T-cell (primary cell): ENCODE data around the gene ADCY6. TPM values are rescaled to one million over a fixed set of nuclear protein-coding genes. Genes with fewer than 3 reads are reported as not detected.

Experiments used
- ATAC-seq, 4 experiments: fragments of 200-7000 bp in 3 of 4; fragments of 150-1000 bp in 1 of 4; cut with Tn5 transposase; replicated peaks in 1 of 4; 1 replicate in 3 of 4; 2 replicates in 1 of 4; pipeline ENCODE4 v1.10.0; 2021; ENCODE audit warnings: moderate library complexity in 3 of 4, mild to moderate bottlenecking in 2 of 4, moderate number of reproducible peaks in 1 of 4
- CTCF ChIA-PET, 2 donors: fragments of 300-600 bp; sonication (Branson Sonifier 250); formaldehyde crosslinking; loops; one replicate each; lab custom pipeline; 2022; ENCODE audit warnings: antibody characterized with exemption in 2 of 2; lab: Charles Lee
- POLR2A ChIA-PET, 2 donors: fragments of 300-600 bp; sonication (Branson Sonifier 250); formaldehyde crosslinking; loops; one replicate each; lab custom pipeline; 2022; ENCODE audit warnings: antibody characterized with exemption in 2 of 2; lab: Charles Lee
- DNase-seq, 35 experiments: peaks; one replicate each; pipeline versions ENCODE4 v3.0.0 to v3.0.0-alpha.2; 2013 to 2023
- H3K27ac ChIP-seq: one replicate; pipeline ENCODE4 v1.5.1; 2013; ENCODE audit warnings: low read length
- H3K27me3 ChIP-seq, 2 experiments: replicated peaks in 1 of 2; 1 replicate in 1 of 2; 2 replicates in 1 of 2; pipeline versions ENCODE4 v1.6.1 to v1.7.0; 2013; ENCODE audit warnings: low read length in 1 of 2, mixed read lengths in 1 of 2; ENCODE audit not compliant: control insufficient read depth in 2 of 2, insufficient read depth in 2 of 2; ENCODE audit errors: extremely low read depth in 1 of 2
- H3K36me3 ChIP-seq, 2 donors: 1 replicate in 1 of 2; 2 replicates in 1 of 2; pipeline versions ENCODE4 v1.6.1 to v1.7.0; 2013; ENCODE audit warnings: low read length in 1 of 2; ENCODE audit not compliant: control insufficient read depth in 2 of 2, insufficient read depth in 1 of 2; ENCODE audit errors: extremely low read depth in 1 of 2
- H3K4me1 ChIP-seq, 2 experiments: 1 replicate in 1 of 2; 2 replicates in 1 of 2; pipeline versions ENCODE4 v1.6.1 to v1.7.0; 2013; ENCODE audit warnings: low read length in 2 of 2, mixed read lengths in 1 of 2; ENCODE audit not compliant: insufficient read depth in 2 of 2, control insufficient read depth in 1 of 2; ENCODE audit errors: extremely low read depth in 1 of 2
- H3K4me3 ChIP-seq, 2 donors: 1 replicate in 1 of 2; 2 replicates in 1 of 2; pipeline versions ENCODE4 v1.5.1 to v1.7.0; 2013; ENCODE audit warnings: mild to moderate bottlenecking in 2 of 2, low read length in 1 of 2, moderate library complexity in 1 of 2; ENCODE audit not compliant: control insufficient read depth in 1 of 2; ENCODE audit errors: extremely low read depth in 1 of 2
- H3K9me3 ChIP-seq: 2 replicates; pipeline ENCODE4 v1.7.0; 2013
- H3K27ac Mint-ChIP-seq, 2 donors: one replicate each; pipeline ENCODE4 v1.8.0; 2020 to 2021; ENCODE audit warnings: mild to moderate bottlenecking in 2 of 2, mixed read lengths in 2 of 2
- H3K27me3 Mint-ChIP-seq, 2 donors: one replicate each; pipeline ENCODE4 v1.8.0; 2021 to 2022; ENCODE audit warnings: mixed read lengths in 2 of 2
- H3K36me3 Mint-ChIP-seq: one replicate; pipeline ENCODE4 v1.8.0; 2021; ENCODE audit warnings: mixed read lengths
- H3K4me1 Mint-ChIP-seq, 3 donors: one replicate each; pipeline ENCODE4 v1.8.0; 2020 to 2022; ENCODE audit warnings: mixed read lengths in 3 of 3, mild to moderate bottlenecking in 1 of 3
- H3K4me3 Mint-ChIP-seq, 3 donors: one replicate each; pipeline ENCODE4 v1.8.0; 2020 to 2022; ENCODE audit warnings: mild to moderate bottlenecking in 3 of 3, mixed read lengths in 3 of 3, moderate library complexity in 3 of 3
- H3K9me3 Mint-ChIP-seq, 3 donors: one replicate each; pipeline ENCODE4 v1.8.0; 2020 to 2022; ENCODE audit warnings: mixed read lengths in 3 of 3
- WGBS: methylation state at CpG from one replicate; pipeline ENCODE4 v1.1.5; 2013; ENCODE audit warnings: missing lambda C conversion rate; ENCODE audit not compliant: insufficient coverage; 5-methylcytosine and 5-hydroxymethylcytosine counted together
- total RNA-seq, 35 experiments: library from RNA in 6 of 35; stranded (reverse) in 6 of 35; fragments of 120-200 nt in 1 of 35; gene quantifications; one replicate each; pipeline versions ENCODE4 v1.2.1 to v1.2.4 and lab custom pipeline; 2013 to 2026

Gene ADCY6
- total RNA-seq, 5 donors from 2014 or later (not counting 1 experiment from before 2014, with no cell fraction given), result 0.10 to 0.76 (median 0.66) TPM; not detected in 1

DNA sequence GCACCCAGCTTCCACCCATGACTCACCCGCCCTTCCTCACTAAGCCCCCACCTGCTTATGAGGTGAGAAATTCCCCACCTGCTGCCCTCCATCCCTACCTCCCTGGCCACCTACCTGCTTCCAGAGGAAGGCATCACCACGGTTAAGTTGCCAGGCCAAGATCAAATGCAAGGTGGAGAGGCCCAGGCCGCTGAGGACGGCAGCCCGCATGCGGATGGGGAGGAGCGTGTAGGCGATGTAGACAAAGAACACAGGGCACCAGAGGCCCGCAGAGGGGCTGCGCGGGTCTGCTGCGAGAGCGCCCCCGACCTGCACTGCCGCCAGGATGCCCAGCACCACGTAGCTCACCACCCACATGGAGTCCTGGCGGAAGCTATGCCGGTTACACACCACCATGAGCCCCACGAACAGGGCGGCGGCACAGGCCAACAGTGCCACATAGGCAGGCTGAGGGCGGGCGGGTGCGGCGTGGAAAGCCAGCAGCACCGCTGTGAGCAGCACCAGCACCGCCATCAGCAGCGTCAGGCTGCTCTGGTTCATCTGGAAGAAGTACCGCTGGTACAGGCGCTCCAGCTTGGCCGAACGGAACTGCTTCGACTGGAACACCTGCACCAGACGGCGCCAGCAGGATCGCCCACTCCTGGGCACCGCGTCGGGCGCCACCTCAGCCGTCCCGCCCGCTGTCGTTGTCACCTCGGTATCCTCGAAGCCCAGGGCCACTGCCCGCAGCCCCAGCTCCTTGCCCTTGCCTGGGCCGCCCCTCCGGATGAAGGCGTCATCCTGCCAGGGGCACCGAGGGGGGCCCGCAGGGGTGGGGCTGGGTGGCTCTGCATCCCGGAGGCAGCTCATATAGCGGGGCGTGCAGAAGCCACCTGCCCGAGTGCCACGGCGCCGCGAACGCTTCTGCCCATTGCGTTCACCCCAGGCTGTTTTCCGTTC is 6.2 kb downstream of the ADCY6 start:
- peaks cover 27 to 34% of the 10 kb centered on the region in 2 donors for H3K27me3 Mint-ChIP-seq
- no peaks in the 10 kb centered on the region for H3K9me3 Mint-ChIP-seq
- H3K4me1 Mint-ChIP-seq, result peaks cover 0 to 3% (median 0%) of the 10 kb centered on the region in 3 donors
- H3K36me3 ChIP-seq, result no peaks in the 10 kb centered on the region
- ChIA-PET POLR2A (no interaction called here), CTCF (interaction anchor here in 1 of 2 donors (0.6 kb wide), 1 partner anchor 19 kb away, joined by 7 read pairs; no protein-coding TSS in a partner anchor)
- H3K9me3 ChIP-seq, result no peaks in the 10 kb centered on the region
- no peak overlapping the region for H3K4me3 ChIP-seq
- H3K36me3 Mint-ChIP-seq, result no peaks in the 10 kb centered on the region
- no peak overlapping the region for H3K27ac Mint-ChIP-seq
- ATAC-seq (no peak), DNase-seq (no peak)
- no peak overlapping the region for H3K27ac ChIP-seq
- no peaks in the 10 kb centered on the region for H3K4me1 ChIP-seq
- H3K4me3 Mint-ChIP-seq, result no peak overlapping the region
- H3K27me3 ChIP-seq, result peaks cover 0 to 22% of the 10 kb centered on the region in 2 experiments
- 89% methylated on average over 46 of the region's 63 CpGs for WGBS

GRCh38 chr12:48781750-48782456 is 7.0 kb downstream of the ADCY6 start:
- H3K4me1 ChIP-seq, result no peaks in the 10 kb centered on the region
- H3K9me3 ChIP-seq, result no peaks in the 10 kb centered on the region
- Mint-ChIP-seq H3K9me3 (no peaks in the 10 kb centered on the region), H3K36me3 (no peaks in the 10 kb centered on the region), H3K27ac (no peak overlapping the region), H3K4me1 (no peaks in the 10 kb centered on the region), H3K27me3 (peaks cover 19 to 27% of the 10 kb centered on the region in 2 donors), H3K4me3 (no peak overlapping the region)
- H3K27me3 ChIP-seq, result peaks cover 0 to 13% of the 10 kb centered on the region in 2 experiments
- POLR2A ChIA-PET, result no interaction called here
- ATAC-seq (no peak), DNase-seq (no peak)
- no peak overlapping the region for H3K4me3 ChIP-seq
- CTCF ChIA-PET, result interaction anchor here in 1 of 2 donors (0.6 kb wide), 1 partner anchor 19 kb away, joined by 7 read pairs; no protein-coding TSS in a partner anchor
- WGBS, result 75% methylated on average over 9 of the region's 9 CpGs
- H3K36me3 ChIP-seq, result no peaks in the 10 kb centered on the region
- no peak overlapping the region for H3K27ac ChIP-seq

GRCh38 chr12:48780381-48781025 is 8.4 kb downstream of the ADCY6 start:
- H3K4me3 ChIP-seq, result no peak overlapping the region
- WGBS, result 77% methylated on average over 8 of the region's 11 CpGs
- no peaks in the 10 kb centered on the region for H3K36me3 Mint-ChIP-seq
- no peaks in the 10 kb centered on the region for H3K4me1 Mint-ChIP-seq
- no peaks in the 10 kb centered on the region for H3K36me3 ChIP-seq
- H3K9me3 Mint-ChIP-seq, result no peaks in the 10 kb centered on the region
- H3K27me3 Mint-ChIP-seq, result peaks cover 6 to 13% of the 10 kb centered on the region in 2 donors
- POLR2A ChIA-PET, result no interaction called here
- H3K27ac ChIP-seq, result no peak overlapping the region
- CTCF ChIA-PET, result interaction anchor here in 1 of 2 donors (0.7 kb wide), 1 partner anchor 25 kb away, joined by 3 read pairs; no protein-coding TSS in a partner anchor
- H3K9me3 ChIP-seq, result no peaks in the 10 kb centered on the region
- no peak for ATAC-seq
- H3K27me3 ChIP-seq, result peaks cover 0 to 6% of the 10 kb centered on the region in 2 experiments
- H3K4me1 ChIP-seq, result no peaks in the 10 kb centered on the region
- H3K27ac Mint-ChIP-seq, result no peak overlapping the region
- H3K4me3 Mint-ChIP-seq, result no peak overlapping the region
- DNase-seq, result no peak

DNA sequence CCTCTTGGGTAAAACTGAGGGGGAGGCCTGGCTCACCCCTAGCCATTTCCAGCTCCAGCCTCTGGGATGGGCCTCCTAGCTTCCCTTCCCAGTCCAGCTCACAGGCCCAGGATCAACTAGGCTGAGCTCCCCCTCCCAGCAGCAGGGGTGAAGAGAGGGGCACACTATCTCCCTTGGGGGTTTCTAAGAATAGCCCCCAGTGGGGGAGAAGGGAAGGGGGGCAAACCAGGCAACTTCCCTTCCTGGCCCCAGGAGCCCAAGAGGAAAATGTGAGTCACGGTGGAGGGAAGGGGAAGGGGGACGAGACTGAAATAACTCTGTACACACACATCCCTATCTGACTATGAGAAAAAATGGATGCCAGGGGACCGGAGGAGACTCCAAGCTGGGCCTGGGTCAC is 9.0 kb downstream of the ADCY6 start:
- DNase-seq (no peak), ATAC-seq (no peak)
- no peak overlapping the region for H3K4me3 Mint-ChIP-seq
- no peaks in the 10 kb centered on the region for H3K4me1 ChIP-seq
- H3K36me3 ChIP-seq, result no peaks in the 10 kb centered on the region
- peaks cover 0 to 6% of the 10 kb centered on the region in 2 experiments for H3K27me3 ChIP-seq
- CTCF ChIA-PET, result interaction anchor here in 1 of 2 donors (0.7 kb wide), 1 partner anchor 24 kb away, joined by 3 read pairs; no protein-coding TSS in a partner anchor
- H3K9me3 Mint-ChIP-seq, result no peaks in the 10 kb centered on the region
- no peak overlapping the region for H3K27ac Mint-ChIP-seq
- H3K4me1 Mint-ChIP-seq, result no peaks in the 10 kb centered on the region
- no peak overlapping the region for H3K27ac ChIP-seq
- POLR2A ChIA-PET, result no interaction called here
- no peaks in the 10 kb centered on the region for H3K9me3 ChIP-seq
- no CpG with 5 or more reads among the region's 3 CpGs for WGBS
- no peak overlapping the region for H3K4me3 ChIP-seq
- H3K36me3 Mint-ChIP-seq, result no peaks in the 10 kb centered on the region
- H3K27me3 Mint-ChIP-seq, result peaks cover 1 to 13% of the 10 kb centered on the region in 2 donors

DNA sequence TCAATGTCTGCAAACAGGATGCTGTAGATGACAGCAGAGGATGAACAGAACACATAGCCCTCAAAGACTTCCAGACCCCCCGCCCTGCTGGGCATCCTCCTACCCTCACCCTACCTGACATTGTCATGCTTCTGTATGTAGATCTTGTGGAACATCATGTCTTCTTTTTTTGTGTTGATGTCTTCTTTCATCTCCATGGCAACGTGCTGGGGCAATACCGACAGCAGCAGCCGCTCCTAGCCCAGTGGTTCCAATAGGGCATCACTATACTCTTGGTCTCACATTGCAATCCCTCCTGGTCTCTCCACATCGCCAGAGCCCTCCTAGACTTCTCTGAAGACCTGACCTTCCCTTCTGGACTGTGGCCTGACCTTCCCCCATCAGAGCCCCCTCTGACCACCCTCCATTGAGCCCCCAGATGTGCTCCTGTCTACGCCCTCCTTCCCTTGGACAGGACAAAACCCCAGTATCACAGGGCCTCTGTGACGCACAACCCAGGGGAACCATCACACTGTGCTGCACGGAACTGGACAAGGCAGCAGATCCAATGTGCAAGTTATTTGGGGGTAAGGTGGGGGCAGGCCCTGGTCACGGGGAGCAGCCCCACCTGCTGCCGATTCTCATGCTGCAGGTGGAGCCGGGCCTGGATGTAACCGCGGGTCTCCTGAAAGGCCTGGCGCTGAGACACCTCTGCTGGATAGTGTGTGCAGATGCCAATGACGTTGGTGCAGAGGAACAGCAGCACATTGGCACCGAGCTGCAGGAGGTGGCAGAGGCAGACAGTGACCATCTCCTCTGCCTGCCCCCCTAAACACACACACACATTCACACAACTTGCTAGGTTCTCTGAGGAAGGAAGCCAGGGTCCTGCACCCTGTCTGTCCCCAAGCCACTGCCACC is 11.1 kb downstream of the ADCY6 start:
- Histone ChIP-seq H3K4me3 (no peak overlapping the region), H3K27ac (no peak overlapping the region), H3K9me3 (no peaks in the 10 kb centered on the region), H3K27me3 (peaks cover 0 to 10% of the 10 kb centered on the region in 2 experiments), H3K4me1 (no peaks in the 10 kb centered on the region), H3K36me3 (no peaks in the 10 kb centered on the region)
- ChIA-PET POLR2A (interaction anchor here in 1 of 2 donors (0.7 kb wide), 1 partner anchor 1475 kb away, joined by 10 read pairs; no protein-coding TSS in a partner anchor), CTCF (no interaction called here)
- WGBS, result 87% methylated on average over 14 of the region's 16 CpGs
- no peaks in the 10 kb centered on the region for H3K4me1 Mint-ChIP-seq
- peaks cover 0 to 9% of the 10 kb centered on the region in 2 donors for H3K27me3 Mint-ChIP-seq
- no peaks in the 10 kb centered on the region for H3K36me3 Mint-ChIP-seq
- H3K4me3 Mint-ChIP-seq, result no peak overlapping the region
- ATAC-seq (no peak), DNase-seq (no peak)
- no peaks in the 10 kb centered on the region for H3K9me3 Mint-ChIP-seq
- H3K27ac Mint-ChIP-seq, result no peak overlapping the region
